Inferior parietal cortex (tissue), 1 donor: ENCODE measurements around the gene GRIK4.
"Not testable (repeated sequence)": the region's sequence is repeated elsewhere in the genome, so short reads cannot be mapped to it uniquely, and the experiment has no call there.

Experiments used
- DNase-seq: peaks from one replicate; pipeline ENCODE4 v3.0.0-alpha.2; 2016; ENCODE audit errors: extremely low spot score

The GRIK4 gene

GRCh38 chr11:120573756-120574354, 62.3 kb downstream of the GRIK4 start:
- no peak for DNase-seq

- no peak for DNase-seq
Observed at GRCh38 chr11:120574876-120575275, 63.3 kb downstream of the GRIK4 start.

DNA sequence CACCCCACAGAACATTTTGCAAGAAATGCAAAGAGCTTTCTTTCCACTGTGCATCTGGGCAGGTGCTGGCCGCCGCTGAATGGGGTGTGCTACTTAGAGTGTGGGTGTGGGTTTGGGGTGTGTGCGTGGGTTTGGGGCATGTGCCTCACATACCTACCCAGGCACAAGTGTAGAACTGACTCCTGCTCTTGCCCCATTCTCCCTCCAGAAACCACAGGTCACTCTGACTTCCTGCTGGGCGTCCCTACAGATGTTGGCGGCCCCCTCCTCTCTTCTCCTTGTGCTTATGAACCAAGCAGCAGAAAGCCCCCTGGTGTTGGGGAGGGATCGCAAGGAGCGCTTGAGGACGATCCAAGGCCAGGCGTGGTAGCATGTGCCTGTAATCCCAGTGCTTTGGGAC, 63.9 kb downstream of the GRIK4 start:
- no peak for DNase-seq

GRCh38 chr11:120576606-120577005, 65.1 kb downstream of the GRIK4 start:
- no peak for DNase-seq

DNA sequence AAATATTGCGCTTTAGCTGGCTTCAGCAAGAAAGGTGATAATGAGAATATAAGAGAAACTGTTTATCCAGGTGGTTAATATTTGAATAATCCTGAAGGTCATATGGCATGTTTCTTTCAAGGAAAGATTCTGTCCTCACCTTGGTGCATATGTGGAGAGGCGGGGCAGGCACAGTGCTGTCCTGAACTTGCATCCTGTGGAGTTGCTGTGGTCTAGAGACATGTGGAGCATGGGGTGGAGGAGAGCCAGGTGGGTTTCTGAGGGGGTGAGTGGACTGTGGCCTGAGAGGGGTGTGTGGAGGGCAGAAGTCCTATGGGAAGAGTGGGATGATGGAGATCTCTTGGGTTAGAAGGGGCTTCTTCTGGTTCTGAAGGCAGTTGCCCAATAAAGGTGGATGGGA, 65.5 kb downstream of the GRIK4 start:
- DNase-seq: no peak

- no peak for DNase-seq
Observed at GRCh38 chr11:120577624-120578363, 66.2 kb downstream of the GRIK4 start.

DNA sequence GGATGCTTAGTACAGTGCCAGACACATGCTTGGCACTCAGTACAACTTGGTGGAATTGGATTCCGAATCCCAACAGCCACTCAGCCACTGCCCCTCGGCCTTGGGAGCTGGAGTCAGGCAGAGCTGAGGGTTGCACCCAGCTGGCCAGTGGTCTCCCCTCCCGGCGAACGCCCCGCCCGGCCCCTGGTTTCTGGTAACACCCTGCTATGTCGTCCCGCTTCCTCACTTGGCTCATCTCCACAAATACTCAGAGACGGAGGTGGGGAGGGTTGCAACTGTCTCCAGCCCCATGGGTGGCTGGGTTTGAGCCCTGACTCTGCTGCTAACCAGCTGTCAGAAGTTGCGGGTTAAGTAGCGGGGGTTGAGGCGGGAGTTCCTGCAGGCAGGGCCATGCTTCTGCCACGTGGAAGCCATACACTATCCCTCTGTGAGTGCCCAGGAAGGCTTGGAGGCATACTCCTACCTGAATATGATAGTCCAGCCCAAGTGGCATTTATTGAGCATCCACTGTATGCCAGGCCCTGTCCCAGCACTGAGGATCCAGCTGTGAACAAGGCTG, 67.1 kb downstream of the GRIK4 start:
- no peak for DNase-seq

GRCh38 chr11:120579611-120580031, 68.1 kb downstream of the GRIK4 start:
- no peak for DNase-seq

- DNase-seq: no peak
Observed at GRCh38 chr11:120581313-120581712, 69.8 kb downstream of the GRIK4 start.

- DNase-seq: not testable (repeated sequence)
Observed at GRCh38 chr11:120582535-120582934, 71.0 kb downstream of the GRIK4 start.

GRCh38 chr11:120586072-120586471, 74.5 kb downstream of the GRIK4 start:
- no peak for DNase-seq

GRCh38 chr11:120586728-120587127, 75.2 kb downstream of the GRIK4 start:
- no peak for DNase-seq

- DNase-seq: no peak
Observed at GRCh38 chr11:120587299-120587698, 75.8 kb downstream of the GRIK4 start.

- DNase-seq: no peak
Observed at GRCh38 chr11:120589376-120589775, 77.8 kb downstream of the GRIK4 start.

- DNase-seq: no peak
Observed at GRCh38 chr11:120590472-120590871, 78.9 kb downstream of the GRIK4 start.

- DNase-seq: no peak
Observed at GRCh38 chr11:120594746-120595145, 83.2 kb downstream of the GRIK4 start.

DNA sequence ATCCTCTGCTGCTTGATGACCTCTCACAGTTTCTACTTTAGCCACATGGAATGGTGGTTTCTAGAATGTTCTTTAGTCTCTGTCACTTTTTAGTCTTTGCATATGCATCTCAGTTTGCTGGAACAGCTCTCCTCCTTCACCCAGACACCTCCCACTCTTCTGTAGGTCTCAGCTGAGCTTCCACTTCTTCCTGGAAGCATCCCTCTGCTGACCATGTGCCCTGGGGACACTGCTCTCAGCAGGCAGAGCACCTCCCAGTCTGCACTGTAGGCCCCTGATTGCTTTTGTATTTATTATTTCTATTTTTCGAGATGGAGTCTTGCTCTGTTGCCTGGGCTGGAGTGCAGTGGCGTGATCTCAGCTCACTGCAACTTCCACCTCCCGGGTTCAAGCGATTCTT, 84.0 kb downstream of the GRIK4 start:
- no peak for DNase-seq

DNA sequence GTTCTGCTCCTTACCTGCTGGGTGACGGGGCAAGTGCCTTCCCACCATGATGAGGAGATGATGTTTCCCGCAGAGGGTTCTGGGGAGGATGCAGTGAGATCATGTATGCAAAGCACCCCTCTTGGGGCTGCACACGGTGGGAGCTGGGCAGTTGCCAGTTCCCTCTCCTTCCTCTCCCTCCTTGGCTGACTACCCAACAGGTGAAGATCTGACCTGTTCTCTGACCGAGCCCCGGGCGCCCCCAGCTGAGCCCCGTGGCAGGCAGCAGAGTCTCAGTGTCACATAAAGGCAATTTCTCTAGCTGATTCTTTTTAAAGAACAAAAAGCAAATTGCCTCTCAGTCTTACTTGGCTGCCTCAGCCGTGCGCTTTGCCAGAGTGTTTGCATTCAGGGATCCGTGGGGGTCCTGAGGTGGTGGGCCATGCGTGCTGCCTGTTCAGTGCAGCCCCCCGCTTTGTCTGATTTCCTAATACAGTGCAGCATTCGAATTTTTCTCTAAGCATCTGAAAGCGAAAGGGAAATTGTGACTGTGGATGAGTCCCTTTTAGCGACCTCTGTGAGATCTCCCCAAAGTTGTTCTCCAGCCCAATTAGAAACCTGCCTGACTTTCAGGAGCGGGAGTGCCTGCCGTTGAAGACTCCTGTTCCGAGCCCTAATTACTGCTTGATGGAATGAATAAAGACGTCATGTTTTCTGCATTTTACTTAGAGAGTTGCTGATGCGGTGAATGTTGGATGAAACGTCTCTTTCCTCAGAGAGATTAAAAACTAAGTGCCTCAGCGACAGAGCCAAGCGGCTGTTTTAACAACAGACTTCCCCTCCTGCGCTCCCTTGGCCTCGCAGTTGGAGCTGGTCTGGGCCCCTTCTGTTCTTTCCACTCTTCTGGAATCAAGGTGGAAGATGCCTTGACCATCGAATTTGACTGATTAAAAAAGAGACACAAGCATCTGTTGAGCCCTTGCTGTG, 86.0 kb downstream of the GRIK4 start:
- no peak for DNase-seq

- no peak for DNase-seq
Observed at GRCh38 chr11:120598517-120599257, 87.1 kb downstream of the GRIK4 start.

DNA sequence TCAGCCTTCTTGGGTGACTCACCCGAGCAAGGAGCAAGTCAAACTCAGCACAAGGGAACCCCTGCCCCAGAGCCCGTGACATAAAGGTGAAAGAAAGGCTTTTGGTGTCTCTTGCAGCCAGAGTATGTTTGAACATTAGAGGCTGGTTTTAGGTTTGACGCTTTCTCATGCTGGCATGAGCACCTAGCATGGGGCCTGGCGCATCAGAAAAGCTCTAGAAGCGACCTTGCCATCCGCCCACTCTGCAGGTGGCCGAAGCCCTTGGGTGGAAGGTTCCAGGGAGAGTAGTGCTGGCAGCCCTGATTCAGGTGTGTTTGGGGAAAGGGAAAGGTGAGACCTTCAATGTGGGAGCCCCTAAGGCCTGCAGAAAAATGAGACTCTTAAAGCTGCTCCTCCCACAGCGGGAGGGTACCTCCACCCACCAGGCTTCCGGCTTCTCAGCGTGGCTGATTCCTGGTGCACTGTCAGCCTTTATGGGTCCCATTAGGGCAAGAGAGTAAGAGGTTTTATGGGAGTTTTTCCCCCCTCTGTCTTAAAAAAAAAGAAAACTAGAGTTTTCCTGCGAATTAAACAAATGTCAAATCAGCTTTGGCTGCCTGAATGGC, 88.4 kb downstream of the GRIK4 start:
- DNase-seq: no peak

- no peak for DNase-seq
Observed at GRCh38 chr11:120601536-120601935, 90.0 kb downstream of the GRIK4 start.
